ENCODE data around the gene HOXB9.

Gene HOXB9

DNA sequence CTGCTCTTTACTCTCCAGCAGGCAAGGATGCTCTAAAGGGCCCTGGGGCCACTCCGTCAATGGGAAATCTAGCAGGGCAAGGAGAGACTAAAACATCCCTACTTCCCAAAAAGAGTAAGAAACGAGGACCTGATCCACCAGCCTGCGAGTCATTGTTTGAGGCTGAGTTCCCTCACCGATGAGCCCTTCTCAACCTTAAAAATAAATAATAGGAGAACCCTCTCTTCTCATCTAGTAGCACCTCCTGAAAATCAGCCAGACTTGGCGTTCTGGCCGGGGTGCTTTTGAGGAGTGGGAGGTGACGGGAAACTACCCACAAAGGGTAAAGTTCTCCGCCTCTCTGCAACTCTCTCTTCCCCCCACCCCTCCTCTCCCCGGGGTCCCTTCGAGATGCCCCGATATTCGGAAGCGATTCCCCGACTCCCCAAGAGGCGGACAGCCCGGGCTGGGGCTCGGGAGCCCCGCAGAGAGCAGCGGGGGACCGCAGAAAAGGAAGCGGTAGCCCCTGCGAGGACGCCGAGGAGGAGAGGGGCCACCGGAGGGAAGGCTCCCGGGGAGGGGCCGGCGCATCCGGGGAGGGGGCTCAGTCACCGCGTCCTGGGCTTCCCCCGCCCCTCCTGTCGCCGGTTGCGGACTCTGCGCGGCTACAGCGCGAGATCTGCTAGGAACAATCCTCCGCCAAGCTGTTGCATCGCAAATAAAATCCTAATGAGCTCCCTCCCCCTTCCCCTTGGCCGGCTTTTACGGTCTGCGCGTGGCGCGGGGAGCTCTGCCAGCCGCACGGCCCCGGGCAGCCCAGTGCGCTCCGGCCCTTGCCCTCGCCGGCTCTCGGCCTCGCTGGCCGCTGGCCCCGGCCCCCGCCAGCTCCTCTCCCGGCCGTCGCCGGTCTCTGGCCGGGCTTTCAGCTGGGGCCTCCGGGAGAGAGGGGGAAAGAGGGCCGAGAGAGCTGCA lies 1.3 kb downstream of the HOXB9 start:
- no peak for DNase-seq (ENCODE audit: low read depth, low spot score)

DNA sequence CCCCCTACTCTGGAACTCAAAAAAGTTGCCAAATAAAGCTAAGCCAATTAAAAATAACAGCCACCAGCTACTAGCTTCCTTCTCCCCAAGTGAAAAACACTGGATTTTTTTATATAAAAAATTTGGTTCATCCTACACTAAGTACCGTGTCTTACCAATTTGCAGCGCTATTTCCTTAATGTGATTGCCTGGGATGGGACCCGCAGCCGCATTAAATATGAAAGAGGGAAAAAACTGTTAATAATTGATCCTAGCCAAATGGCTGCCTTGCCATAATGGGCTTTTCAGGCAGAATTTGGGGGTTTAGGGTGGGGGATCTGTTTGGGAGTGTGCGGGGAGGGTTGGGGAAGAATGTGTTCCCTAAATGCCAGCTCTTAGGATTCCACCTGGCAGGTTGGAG lies 2.0 kb downstream of the HOXB9 start:
- DNase-seq (ENCODE audit: low read depth, low spot score): no peak

DNA sequence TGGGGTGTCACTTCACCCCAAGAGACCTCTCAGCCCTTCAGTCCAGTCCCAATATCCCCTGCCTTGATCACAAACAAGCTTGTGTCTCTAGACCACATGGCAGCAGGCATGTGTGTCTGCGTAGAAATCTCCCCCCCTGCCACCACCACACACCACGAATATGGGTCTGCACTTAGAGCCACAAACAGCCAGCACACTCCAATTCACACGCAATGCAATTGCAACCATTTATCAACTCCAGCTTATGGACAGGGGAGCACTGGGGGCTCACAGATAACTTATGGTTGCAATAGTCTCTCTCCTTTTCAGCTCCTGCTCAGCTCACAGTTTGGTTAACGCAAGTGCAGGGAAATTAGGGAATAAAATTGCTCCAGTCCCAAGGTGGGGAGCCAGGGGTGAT lies 2.6 kb downstream of the HOXB9 start:
- DNase-seq (ENCODE audit: low read depth, low spot score): no peak

DNA sequence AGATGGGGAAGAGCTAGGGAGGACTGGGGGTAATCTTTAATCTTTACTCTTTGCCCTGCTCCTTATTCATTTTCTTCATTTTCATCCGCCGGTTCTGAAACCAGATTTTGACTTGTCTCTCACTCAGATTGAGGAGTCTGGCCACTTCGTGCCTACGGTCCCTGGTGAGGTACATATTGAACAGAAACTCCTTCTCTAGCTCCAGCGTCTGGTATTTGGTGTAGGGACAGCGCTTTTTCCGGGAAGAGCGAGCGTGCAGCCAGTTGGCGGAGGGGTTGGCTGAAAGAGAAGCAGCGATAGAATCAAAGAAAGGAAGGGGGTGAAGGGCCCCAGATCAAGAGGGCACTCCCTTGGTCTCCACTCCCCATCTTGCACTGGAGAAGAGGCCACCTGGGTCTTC lies 3.3 kb downstream of the HOXB9 start:
- no peak for DNase-seq (ENCODE audit: low read depth, low spot score)

DNA sequence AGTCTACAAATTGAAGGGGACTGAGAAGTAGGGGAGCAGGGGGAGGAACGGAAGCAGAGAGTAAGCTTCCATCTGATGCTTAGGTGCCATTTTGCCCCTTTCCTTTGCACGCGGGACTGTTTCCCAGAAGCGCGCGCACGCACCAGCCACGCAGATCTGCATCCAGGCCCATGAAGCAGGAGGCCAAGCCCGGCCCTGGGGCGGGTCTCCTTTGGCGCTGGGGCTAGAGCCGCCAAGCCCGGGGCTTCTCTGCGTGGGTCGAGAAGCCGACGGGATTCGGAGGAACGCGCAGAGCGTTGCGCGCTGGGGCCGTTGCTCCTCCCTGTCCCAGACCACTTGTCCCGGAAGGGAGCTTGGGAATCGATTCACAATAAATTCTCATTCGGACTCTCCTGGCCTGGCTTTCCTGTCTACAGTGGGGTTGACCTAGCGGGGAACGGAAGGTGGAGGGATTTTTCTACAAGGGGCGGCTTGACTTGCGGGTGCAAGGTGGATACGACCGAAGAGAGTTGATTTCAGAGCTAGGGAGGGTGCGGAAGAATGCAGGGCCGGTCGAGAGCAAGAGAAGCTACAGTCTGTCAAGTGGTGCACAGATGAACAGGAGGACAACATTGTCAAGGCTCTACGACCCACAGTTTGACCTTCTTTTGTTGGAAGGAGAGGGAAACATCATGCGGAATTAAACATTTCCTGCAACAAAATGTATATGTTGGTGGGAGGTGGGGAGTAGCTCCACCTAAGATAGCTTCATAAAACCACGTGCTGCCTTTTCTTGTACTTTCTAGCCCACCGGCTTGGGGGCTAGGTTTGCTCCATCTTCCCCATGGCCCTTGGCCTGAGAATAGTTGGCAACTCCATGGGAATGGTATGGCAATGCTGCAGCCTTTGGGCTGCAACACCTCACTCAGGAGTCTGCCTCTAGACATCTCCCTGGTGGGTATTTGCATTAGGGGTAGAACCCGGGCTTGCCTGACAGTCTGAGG lies 4.5 kb downstream of the HOXB9 start:
- DNase-seq (ENCODE audit: low read depth, low spot score): no peak

DNA sequence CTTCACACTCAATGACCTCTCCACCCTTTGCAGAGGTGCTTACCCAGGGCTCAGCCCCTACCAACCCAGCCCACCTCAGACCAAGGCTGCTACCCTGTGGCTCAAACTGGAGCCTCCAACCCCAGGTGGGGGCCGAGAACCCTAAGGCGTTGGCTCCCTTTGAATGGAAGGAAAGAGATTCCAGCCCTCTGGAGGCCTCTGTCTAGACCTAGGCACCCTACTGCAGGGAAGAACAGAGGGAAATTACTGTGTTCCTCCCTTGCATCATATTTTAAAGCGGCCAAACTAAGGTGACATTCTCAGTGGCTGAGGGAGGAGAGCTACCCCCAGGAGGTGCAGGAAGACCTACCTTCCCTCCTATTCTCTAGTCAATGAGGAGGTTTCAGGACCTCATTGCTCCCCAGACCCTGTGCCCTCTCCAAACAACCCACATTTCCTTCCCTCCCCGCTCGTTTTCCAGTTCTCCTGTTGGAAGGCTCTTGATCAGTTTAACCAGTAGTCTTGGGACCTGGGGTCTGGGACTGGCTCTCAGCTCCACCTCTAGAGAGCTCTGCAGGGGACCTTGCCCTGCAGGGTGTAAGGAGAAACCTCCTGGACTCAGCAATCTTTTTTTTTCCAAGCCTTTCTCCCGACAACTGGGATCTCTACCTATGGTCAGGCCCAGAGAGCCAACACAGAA lies 5.6 kb downstream of the HOXB9 start:
- no peak for DNase-seq (ENCODE audit: low read depth, low spot score)

DNA sequence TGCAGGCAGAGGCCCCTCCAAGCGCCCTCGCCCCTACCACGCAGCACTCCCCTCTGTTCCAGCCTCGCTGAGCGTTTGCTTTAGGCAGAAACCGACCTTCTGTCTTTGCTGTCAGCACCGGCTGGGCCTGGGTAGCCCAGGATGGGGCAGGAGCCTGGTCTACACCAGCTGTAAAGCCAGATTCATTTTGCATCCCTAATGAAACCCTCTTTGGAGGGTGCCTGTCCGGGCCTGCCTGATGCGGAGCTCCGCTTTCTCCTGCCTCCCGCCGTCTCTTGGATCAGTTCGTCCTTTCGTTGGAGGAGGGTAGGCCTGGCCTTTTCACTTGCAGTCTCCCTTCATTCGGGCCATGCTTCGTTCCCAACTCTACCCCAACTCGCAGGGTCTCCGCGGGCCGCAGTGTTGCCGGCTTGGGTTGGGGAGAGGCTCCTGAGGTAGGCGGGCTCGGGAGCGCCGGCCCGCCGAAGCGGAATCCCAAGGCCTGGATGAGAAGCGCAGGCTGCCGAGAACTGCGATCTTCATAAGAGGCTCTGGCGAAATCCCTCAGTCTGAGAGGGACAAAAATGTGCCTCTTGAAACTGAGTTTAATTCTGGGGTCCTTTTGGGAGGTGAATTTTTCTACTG lies 6.2 kb downstream of the HOXB9 start:
- no peak for DNase-seq (ENCODE audit: low read depth, low spot score)

DNA sequence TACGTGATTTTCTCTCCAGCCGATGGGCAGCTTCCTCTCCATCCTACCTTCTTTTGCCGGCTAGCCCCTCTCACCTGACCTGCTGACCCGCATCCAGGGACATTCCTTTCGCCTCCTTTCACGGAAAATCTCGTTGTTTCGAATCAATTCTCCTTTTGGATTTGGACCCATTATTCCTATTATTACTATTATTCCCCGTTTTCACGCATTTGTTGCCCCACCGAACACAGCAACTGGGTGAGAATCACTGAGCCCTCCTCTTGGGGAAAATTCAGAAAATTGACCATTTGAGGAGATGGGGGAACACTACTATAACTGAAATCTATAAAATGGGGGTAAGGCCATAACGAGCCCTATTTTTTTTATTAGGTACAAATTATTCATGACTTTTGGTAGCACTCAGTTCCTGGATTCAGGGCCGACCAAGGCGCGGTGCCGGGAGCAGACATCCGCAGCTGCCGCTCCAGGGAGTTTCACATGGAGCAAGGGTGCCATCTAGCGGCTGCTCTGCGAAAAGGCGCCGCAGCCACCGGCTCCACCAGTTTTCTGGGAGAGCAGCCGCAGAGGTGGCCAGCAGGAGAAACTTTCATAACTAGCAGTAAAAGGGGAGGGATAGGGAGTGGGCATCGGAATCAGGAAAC lies 7.8 kb downstream of the HOXB9 start:
- DNase-seq (ENCODE audit: low read depth, low spot score): peak; percentile 58

DNA sequence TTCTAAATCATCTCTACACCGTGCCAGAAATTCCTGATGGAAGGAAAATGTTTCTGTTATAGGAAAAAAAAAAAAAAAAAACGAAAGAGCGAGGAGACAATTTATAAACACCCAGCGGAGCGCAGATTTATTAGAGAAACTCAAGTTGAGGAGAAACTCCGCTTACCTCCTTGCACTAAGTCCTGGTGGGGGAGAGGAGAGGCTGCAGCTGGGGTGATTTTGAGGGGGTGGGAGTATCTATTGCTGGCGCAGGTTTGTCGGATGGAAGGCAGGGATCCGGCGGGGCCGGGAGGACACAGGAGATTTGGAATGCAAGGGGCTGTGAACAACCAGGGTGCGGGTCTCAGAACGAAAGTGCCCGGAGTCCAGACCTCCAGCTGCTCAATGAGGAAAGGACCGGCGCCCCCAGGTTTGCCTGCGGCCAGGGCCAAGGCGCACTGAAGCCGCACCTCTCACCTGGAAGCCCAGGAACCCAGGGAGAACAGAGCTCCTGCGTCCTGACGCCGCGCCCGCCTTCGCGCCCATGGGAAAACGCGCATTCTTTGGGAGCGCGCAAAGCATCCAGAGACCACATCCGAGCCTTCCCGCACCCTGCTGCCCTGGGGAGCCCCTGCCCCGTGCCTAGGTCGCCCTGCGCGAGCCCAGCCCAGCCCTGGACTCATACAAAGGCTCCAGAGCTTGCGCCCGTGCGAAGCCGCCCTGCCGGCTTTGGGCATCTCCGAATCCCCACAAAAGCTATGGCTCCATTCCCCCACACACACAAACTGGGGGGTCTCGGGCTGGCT lies 8.5 kb downstream of the HOXB9 start:
- no peak for DNase-seq (ENCODE audit: low read depth, low spot score)

DNA sequence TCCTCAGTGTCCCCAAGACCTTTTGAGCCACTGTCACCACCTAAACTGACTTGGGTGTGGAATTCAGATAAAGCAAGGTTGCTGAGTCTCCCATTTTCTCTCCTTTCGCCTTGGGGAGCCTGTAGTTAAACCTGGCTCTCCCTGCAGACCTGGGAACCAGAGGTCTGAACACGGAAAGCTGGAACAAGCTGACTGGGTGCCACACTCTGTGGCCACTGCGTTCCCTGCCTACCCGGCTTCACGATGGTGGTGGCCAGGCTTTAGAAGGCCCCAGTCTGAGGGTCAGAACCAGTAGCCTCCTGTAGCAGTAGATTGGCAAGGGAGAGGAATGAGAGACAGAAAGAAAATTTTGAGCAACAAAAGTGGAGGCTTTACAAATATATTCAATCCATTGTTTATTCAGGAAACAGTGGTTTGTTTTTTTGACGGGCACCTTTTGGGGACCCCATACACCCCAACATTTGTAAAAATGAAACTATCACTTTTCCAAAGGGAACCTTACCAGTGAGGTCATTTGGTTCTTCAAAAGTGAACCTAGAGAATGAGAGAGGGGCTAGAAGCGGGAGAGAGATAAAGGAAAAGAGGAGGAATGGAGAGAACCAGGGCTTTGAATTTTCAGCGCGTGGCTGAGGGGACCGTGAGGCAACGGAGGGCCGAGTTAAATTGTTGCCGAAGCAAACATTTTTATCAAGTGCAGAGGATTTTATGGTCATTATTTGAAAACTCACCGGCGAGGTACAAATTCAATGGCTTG lies 9.3 kb downstream of the HOXB9 start:
- no peak for DNase-seq (ENCODE audit: low read depth, low spot score)

DNA sequence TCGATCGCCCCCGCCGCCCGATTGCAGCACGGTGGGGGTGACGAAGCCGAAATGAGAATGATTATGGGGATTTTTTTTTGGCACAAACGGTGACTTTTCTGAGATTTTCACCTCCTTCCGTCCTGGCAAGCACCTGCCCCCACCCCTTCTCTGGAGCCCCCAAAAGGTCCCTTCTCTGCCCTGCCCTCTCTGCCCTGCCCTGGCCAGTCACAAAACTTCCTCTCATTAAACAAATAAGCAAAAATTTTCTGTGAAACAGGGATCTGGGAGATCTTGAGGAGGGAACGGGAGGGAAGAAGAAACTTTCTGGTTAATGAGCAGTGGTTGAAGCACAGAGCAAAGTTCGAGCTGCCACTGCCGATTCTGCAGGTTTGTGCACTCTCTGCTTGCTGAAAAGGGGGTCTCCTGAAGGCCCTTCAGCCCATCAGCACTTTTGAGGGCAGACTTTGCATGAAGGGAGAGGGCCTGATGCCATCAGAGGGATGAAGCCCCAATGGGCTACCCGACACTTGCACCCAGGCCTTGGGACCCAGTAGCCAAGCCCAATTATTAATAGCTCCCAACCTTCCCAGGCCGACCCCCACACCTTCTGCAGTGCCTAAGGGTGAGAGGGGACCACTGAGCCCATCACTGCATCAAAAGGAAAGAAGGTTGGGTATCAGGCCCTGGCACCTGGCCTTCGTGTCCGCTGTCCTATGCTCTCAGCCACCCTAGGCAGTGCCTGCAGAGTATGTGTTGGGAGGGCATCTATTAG lies 10.0 kb downstream of the HOXB9 start:
- no peak for DNase-seq (ENCODE audit: low read depth, low spot score)

DNA sequence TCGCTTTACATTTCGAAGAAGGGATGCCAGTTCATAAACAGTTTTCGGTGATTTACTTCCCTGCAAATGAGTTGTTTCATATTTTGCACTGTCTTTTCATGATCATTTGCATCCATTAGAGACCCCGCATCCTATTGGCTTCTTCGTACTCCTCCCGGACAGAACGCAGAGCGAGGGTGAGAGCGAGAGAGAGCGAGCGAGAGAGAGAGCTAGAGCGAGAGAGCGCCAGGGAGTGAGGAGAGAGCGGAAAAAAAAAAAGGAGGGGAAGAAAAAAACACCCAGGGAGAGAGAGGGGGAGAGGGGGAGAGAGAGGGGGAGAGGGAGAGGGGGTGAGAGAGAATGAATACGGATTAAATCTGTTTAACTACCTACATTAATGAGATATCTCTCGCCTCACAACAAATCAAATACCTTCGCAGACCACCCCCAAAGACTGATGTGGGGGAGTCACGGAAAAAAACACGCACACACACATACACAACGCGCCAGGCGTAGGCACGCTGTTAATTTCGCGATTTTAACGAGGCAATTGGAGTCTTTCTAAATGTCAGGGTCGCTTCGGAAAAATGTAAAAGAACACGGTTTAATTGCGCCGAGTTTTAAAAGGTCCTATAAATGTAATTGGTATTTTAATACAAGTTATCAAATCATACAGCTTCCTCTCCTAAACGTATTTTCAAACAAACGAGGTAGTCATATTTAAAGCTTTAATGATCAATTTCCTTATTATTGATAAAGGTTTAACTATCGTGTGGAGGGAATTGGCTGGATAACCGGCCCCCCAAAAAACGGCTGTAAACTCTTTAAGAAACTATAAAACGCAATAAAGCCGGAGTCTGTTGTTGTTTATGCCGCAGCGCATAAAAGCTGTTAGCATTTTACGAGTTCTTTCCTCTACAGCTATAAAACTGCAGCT lies 10.9 kb downstream of the HOXB9 start, which contains the start of gene HOXB8:
TSS of gene HOXB8 (minus strand) at position 246 of the 916 bp plus-strand sequence. CDS start 588 bp downstream, outside the sequence.
- no peak for DNase-seq (ENCODE audit: low read depth, low spot score)

DNA sequence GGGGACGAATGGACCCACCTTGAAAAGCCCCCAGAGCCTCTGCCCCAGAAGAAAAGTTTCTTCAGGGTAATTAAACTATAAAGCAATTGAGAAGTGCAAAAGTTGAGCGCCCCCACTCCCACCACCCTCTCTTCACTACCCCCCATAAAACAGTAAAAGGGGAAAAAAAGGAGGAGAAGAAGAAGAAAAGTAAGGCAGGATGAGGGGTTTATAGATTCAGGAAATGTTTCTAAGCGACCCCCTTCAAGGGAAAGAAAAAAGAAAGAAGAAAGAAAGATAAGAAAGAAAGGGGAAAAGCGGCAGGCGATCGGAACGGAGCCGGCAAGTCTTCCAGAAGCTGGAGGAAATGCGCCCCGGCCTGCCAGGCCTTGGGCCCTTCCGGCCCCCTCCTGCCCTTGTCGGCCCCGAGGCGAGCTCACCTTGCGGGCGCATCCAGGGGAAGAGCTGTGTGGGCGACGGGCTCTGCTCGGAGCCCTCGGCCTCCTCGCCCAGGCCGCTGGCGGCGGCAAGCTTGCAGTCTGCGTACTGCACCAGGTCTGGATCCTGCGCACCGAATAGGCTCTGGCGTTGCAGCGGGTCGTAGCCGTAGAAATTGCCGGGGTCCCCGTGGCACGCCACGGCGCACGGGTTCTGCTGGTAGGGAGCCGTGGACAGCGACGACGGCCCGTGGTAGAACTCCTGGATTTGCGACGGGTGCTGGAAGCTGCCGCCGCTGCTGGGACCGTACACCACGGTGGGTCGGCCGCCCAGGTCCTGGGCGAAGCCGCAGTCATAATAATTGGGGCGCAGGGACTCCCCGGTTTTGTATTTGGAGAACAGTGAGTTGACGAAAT lies 12.1 kb downstream of the HOXB9 start:
- no peak for DNase-seq (ENCODE audit: low read depth, low spot score)

DNA sequence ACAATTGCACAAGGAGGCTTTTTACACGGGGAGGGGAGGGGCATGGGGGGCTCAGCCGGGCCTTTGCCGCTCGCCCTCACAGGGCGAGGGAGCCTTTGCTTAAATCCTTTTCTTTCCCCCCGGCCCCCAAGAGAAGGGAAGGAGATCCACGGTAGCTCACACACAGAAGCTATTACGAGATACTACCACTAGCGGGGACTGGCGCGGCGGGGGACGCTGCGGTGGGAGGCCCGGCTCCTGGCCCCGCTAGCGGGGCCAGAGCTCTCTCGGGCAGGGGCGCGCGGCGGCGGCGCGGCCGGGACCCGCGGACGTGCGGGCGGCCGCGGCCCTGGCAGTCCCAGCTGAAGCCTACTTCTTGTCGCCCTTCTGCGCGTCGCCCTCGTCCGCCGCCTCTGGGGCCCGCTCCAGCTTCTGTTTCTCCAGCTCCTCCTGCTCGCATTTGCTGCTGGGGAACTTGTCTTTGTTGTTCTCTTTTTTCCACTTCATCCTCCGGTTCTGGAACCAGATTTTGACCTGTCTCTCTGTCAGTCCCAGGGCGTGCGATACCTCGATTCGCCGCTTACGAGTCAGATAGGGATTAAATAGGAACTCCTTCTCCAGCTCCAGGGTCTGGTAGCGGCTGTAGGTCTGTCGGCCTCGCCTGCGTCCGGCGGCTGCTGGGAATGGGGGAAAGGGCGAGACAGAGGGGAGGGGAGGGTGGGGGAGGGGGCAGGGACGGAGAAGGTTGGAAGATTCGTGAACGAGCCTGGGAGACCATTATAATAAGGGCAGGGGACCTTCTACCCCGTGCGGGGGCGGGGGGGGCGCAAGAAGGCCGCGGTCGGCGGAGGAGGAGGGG lies 13.1 kb downstream of the HOXB9 start:
- DNase-seq (ENCODE audit: low read depth, low spot score): no peak

DNA sequence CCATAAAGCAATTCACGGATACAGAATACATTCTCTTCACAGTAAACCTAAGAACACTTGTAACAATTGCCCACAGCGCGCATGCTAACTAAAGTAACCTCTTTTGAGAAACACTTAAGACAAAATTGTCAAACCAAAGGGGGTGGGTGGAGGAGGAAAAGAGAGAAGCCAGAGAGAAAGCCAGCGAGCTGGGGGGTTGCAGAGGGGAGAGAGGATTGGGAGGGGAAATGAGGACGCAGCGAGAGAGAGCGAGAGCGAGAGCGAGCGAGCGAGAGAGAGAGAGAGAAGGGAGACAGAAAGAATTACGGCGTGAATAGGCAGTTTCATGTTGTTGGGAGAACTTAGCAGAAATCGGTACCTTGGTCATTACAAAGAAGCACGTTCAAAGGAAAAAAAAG lies 13.7 kb downstream of the HOXB9 start:
- DNase-seq (ENCODE audit: low read depth, low spot score): no peak
